Endothelial cell of umbilical vein (primary cell): ENCODE measurements around the gene PIGT. TPM values are rescaled to one million over a fixed set of nuclear protein-coding genes. Genes with fewer than 3 reads are reported as not detected.

Experiments
- BruUV-seq: library from RNA; stranded (reverse); fragments of 400-500 nt; replicated peaks from 2 replicates; lab custom pipeline; 2021; lab: Mats Ljungman, UMichigan
- CTCF ChIA-PET: fragments of 300-600, 350-600 bp; sonication (Branson Sonifier 250); formaldehyde crosslinking; loops from one replicate; lab custom pipeline; 2021; ENCODE audit warnings: antibody characterized with exemption, inconsistent platforms; lab: Charles Lee
- POLR2A ChIA-PET: fragments of 300-600, 350-600 bp; sonication (Branson Sonifier 250); formaldehyde crosslinking; loops from one replicate; lab custom pipeline; 2021; ENCODE audit warnings: antibody characterized with exemption, inconsistent platforms; lab: Charles Lee
- DNase-seq: peaks from one replicate; pipeline ENCODE4 v3.0.0-alpha.2; 2011; ENCODE audit warnings: low read depth, low spot score
- FAIRE-seq: peaks from 2 replicates; lab custom pipeline; 2011; peaks lifted over from hg19 to GRCh38; lab: Jason Lieb, UNC
- H2AFZ ChIP-seq: 2 replicates; pipeline ENCODE4 v1.6.0; 2012; ENCODE audit warnings: low read depth, low read length, control low read depth, inconsistent platforms
- H3K27ac ChIP-seq: 2 replicates; pipeline ENCODE4 v1.5.1; 2011; ENCODE audit warnings: low read depth, mild to moderate bottlenecking, control low read depth, low read length, moderate library complexity; ENCODE audit not compliant: insufficient read depth
- H3K27me3 ChIP-seq, 2 experiments: 2 replicates each; pipeline versions ENCODE4 v1.6.0 to v1.6.1; 2011; ENCODE audit warnings: low read length in 2 of 2, mixed read lengths in 1 of 2; ENCODE audit not compliant: control insufficient read depth in 2 of 2, insufficient read depth in 2 of 2
- H3K36me3 ChIP-seq, 2 experiments: 2 replicates in 1 of 2; 3 replicates in 1 of 2; pipeline ENCODE4 v1.5.1; 2011; ENCODE audit warnings: low read length in 2 of 2, mild to moderate bottlenecking in 1 of 2, moderate library complexity in 1 of 2; ENCODE audit not compliant: control insufficient read depth in 2 of 2, insufficient read depth in 2 of 2; ENCODE audit errors: extremely low read depth in 1 of 2
- H3K4me1 ChIP-seq: 3 replicates; pipeline ENCODE4 v1.5.1; 2011; ENCODE audit warnings: mild to moderate bottlenecking, low read length; ENCODE audit not compliant: control insufficient read depth, insufficient read depth; ENCODE audit errors: extremely low read depth
- H3K4me2 ChIP-seq: 2 replicates; pipeline ENCODE4 v1.6.1; 2011; ENCODE audit warnings: low read length, control low read depth, mixed read lengths; ENCODE audit not compliant: insufficient read depth
- H3K4me3 ChIP-seq, 3 experiments: fragments of 200-600 bp in 1 of 3; sonication (generic), shearing (Covaris generic) in 1 of 3; replicated peaks in 1 of 3; 2 replicates each; pipeline ENCODE4 v1.5.1; 2011 to 2016; ENCODE audit warnings: control low read depth in 3 of 3, low read length in 3 of 3, mild to moderate bottlenecking in 2 of 3, inconsistent platforms in 1 of 3, low read depth in 1 of 3, moderate library complexity in 1 of 3; ENCODE audit not compliant: insufficient read depth in 1 of 3
- H3K79me2 ChIP-seq: 2 replicates; pipeline ENCODE4 v1.6.0; 2012; ENCODE audit warnings: low read length, inconsistent platforms; ENCODE audit not compliant: control insufficient read depth, insufficient read depth
- H3K9ac ChIP-seq: replicated peaks from 2 replicates; pipeline ENCODE3; 2011; ENCODE audit warnings: low read length, control low read depth; ENCODE audit not compliant: insufficient read depth; ENCODE audit errors: extremely low read depth
- H3K9me1 ChIP-seq: replicated peaks from 3 replicates; pipeline ENCODE4 v1.6.0; 2011; ENCODE audit warnings: mild to moderate bottlenecking, low read length; ENCODE audit not compliant: control insufficient read depth, insufficient read depth; ENCODE audit errors: extremely low read depth
- H3K9me3 ChIP-seq: replicated peaks from 2 replicates; pipeline ENCODE4 v1.5.1; 2012; ENCODE audit warnings: low read length, inconsistent platforms; ENCODE audit not compliant: control insufficient read depth, insufficient read depth
- H4K20me1 ChIP-seq: replicated peaks from 2 replicates; pipeline ENCODE3; 2011; ENCODE audit warnings: mild to moderate bottlenecking, low read length; ENCODE audit not compliant: control insufficient read depth, insufficient read depth; ENCODE audit errors: extremely low read depth
- EZH2 ChIP-seq: IDR thresholded peaks from 2 replicates; pipeline ENCODE4 v1.6.1; 2012; ENCODE audit warnings: borderline replicate concordance, low read depth, mild to moderate bottlenecking, moderate library complexity, low read length, inconsistent platforms; ENCODE audit not compliant: severe bottlenecking
- FOS ChIP-seq: IDR thresholded peaks from 2 replicates; pipeline ENCODE4 v1.6.1; 2011; ENCODE audit warnings: mild to moderate bottlenecking, low read length, moderate library complexity, borderline replicate concordance; ENCODE audit not compliant: insufficient read depth
- GATA2 ChIP-seq: IDR thresholded peaks from 2 replicates; pipeline ENCODE4 v1.7.0; 2011; ENCODE audit warnings: low read depth, mild to moderate bottlenecking, moderate library complexity, mixed read lengths, low read length; ENCODE audit not compliant: insufficient read length, insufficient read depth
- JUN ChIP-seq: IDR thresholded peaks from 2 replicates; pipeline ENCODE4 v1.6.1; 2011; ENCODE audit warnings: borderline replicate concordance, low read depth; ENCODE audit not compliant: insufficient read length, insufficient read depth
- MYC ChIP-seq: IDR thresholded peaks from one replicate; pipeline ENCODE4 v1.6.1; 2011; ENCODE audit warnings: mild to moderate bottlenecking, low read depth, low read length
- POLR2A ChIP-seq: IDR thresholded peaks from 2 replicates; pipeline ENCODE4 v1.6.1; 2012; ENCODE audit warnings: low read depth, mild to moderate bottlenecking, control low read depth, low read length
- dilution Hi-C: fragments of 300-500 bp; cut with MboI; formaldehyde crosslinking; loops from one replicate; pipeline ENCODE4 v1.15.0; 2019; ENCODE audit warnings: low sequenced_read_pairs; ENCODE audit not compliant: extremely low pct_ligation_motif_present
- intact Hi-C: fragments of 100-400 bp; cut with micrococcal nuclease; formaldehyde crosslinking; loops from one replicate; pipeline ENCODE4 v1.10.0; 2022
- polyA plus RNA-seq, 4 experiments: library from polyadenylated mRNA; depleted of rRNA in 3 of 4; stranded (reverse) in 3 of 4; unstranded in 1 of 4; fragments of >200 nt; gene quantifications; 2 replicates each; pipeline versions ENCODE4 v1.2.1 to v1.2.3, GENCODE V29; 2011 to 2012; ENCODE audit warnings: missing spikeins in 1 of 4
- total RNA-seq: library from RNA; stranded (reverse); gene quantifications from 2 replicates; pipeline ENCODE4 v1.2.3, GENCODE V29; 2021
- TF ChIP-seq, protein P1 (sequence below), 2 donors: IDR thresholded peaks; 1 replicate in 1 of 2; 2 replicates in 1 of 2; pipeline ENCODE4 v1.5.1; 2011; ENCODE audit warnings: low read length in 2 of 2, mild to moderate bottlenecking in 2 of 2, moderate library complexity in 2 of 2, control low read depth in 1 of 2, inconsistent platforms in 1 of 2, low read depth in 1 of 2; ENCODE audit not compliant: insufficient read depth in 1 of 2; ENCODE audit errors: extremely low read depth in 1 of 2

PIGT gene
- total and polyA plus RNA-seq, 2 donors (not counting 3 experiments of a cell fraction or from before 2014, with no cell fraction given), result 96.8 to 143 TPM

DNA sequence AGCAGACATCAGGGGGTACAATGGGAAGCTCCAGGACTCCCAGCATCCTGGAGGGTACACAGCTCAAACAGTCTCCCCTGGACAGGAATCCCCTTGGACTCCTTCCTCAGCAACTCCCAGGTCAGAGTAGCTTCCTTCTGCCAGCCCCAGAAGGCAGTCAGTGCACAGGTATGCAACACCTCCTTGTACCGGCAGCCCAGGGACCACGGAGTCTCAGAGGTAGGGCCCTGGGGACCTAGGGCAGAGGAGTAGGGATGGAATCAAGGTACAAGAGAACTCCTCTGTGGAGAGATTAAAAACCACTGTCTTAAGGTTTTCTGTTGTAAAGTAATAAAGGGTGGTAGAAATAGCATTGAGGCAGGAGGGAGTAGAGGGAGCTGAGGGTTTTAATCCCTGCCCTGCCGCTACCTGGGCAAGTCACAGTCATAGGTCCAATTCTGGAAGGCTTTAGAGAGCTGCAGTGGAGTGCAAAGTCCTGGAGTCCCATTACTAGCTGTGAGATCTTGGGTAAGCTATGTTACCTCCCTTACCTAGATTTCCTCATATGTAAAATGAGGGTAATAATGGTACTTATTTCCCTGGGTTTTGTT, 45.3 kb upstream of the PIGT start:
- no TSS peak for BruUV-seq
- intact Hi-C loops, result no loop called here
- Histone ChIP-seq H3K4me1 (peaks cover 7% of the 10 kb centered on the region), H2AFZ (no peak overlapping the region), H3K79me2 (no peaks in the 10 kb centered on the region), H3K9me1 (no peaks in the 10 kb centered on the region), H3K27me3 (no peaks in the 10 kb centered on the region), H4K20me1 (no peaks in the 10 kb centered on the region), H3K36me3 (peaks cover 0 to 11% of the 10 kb centered on the region in 2 experiments), H3K4me2 (no peak overlapping the region), H3K9ac (no peak overlapping the region), H3K9me3 (no peaks in the 10 kb centered on the region), H3K27ac (no peak overlapping the region), H3K4me3 (no peak overlapping the region)
- DNase-seq (no peak), FAIRE-seq (no peak)
- TF ChIP-seq EZH2, result no peak
- TF ChIP-seq MYC, result no peak
- TF ChIP-seq, protein P1, sequence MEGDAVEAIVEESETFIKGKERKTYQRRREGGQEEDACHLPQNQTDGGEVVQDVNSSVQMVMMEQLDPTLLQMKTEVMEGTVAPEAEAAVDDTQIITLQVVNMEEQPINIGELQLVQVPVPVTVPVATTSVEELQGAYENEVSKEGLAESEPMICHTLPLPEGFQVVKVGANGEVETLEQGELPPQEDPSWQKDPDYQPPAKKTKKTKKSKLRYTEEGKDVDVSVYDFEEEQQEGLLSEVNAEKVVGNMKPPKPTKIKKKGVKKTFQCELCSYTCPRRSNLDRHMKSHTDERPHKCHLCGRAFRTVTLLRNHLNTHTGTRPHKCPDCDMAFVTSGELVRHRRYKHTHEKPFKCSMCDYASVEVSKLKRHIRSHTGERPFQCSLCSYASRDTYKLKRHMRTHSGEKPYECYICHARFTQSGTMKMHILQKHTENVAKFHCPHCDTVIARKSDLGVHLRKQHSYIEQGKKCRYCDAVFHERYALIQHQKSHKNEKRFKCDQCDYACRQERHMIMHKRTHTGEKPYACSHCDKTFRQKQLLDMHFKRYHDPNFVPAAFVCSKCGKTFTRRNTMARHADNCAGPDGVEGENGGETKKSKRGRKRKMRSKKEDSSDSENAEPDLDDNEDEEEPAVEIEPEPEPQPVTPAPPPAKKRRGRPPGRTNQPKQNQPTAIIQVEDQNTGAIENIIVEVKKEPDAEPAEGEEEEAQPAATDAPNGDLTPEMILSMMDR (IDR thresholded peaks at IDR 0.05; ENCODE audit: extremely low read depth in 1 of 2, insufficient read depth in 1 of 2, low read depth in 1 of 2, low read length in 2 of 2), result no peak
- TF ChIP-seq FOS, result no peak
- no peak for TF ChIP-seq JUN
- TF ChIP-seq POLR2A, result no peak
- no peak for TF ChIP-seq GATA2
- dilution Hi-C loops, result no loop called here
- ChIA-PET CTCF (interaction anchor here (0.8 to 9.8 kb wide), 7 partner anchors 23 to 401 kb away, joined by 3 to 416 read pairs (median 5); no protein-coding TSS in a partner anchor), POLR2A (interaction anchor here (1.4 to 2.3 kb wide), 2 partner anchors 8 to 24 kb away, joined by 4 to 8 read pairs; partner anchors contain the start of gene SYS1)
